HG02678 (cell line): ENCODE results near the gene CCDC68.
A peak's percentile ranks its signal among the peaks of the same experiment; 100 is the strongest.

Experiments
- ATAC-seq: cut with Tn5 transposase; IDR thresholded peaks from one replicate; pipeline ENCODE4 v1.9.1; 2021; ENCODE audit warnings: mild to moderate bottlenecking, moderate library complexity; ENCODE audit not compliant: unreplicated experiment

CCDC68 gene

GRCh38 chr18:54961868-54962267 lies 2.6 kb upstream of the CCDC68 start:
- ATAC-seq: no peak

DNA sequence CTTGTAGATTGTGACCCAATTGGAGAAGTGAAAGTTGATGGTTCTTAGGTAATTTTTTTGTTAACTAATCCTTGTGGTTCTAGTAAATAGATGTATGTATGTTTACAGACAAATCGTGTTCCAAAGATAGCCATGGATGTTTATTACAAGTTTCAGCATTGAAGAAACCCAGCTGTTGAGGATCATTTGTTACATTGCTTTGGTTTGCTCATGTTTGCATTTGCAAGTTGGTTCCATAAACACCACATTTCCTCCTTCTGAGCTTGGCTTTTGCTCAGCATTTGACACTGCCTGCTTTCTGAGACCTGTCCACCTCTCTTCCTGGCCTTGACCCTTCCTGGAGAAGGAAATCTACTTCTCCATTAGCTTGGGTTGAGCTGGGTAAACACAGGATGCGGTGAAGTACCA lies 1.8 kb upstream of the CCDC68 start:
- no peak for ATAC-seq

- ATAC-seq: no peak
Observed at GRCh38 chr18:54960197-54960596, 936 bp upstream of the CCDC68 start.

DNA sequence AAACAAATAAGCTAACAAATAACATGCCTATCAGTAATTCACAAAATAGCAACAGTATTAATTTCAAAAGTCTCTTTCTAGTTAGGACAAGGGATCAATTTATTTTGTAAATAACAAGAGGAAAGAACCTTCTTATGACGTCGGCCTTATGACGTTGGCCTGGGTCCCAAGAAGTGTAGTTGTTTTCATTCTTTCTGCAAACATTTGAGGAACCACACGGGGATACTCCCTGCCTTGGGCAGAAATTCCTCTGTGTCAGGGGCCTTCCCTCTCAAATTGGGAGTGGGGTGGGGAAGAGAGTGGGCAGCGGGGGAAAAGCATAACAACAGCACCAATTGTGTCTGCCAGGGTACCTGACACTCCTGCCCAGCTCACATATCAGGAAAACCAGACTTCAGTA lies 1.3 kb downstream of the CCDC68 start:
- ATAC-seq: no peak

GRCh38 chr18:54957296-54957832 lies 1.9 kb downstream of the CCDC68 start:
- ATAC-seq: no peak

- ATAC-seq: no peak
Observed at GRCh38 chr18:54956506-54956905, 2.8 kb downstream of the CCDC68 start.

- no peak for ATAC-seq
Observed at GRCh38 chr18:54952026-54952425, 7.2 kb downstream of the CCDC68 start.

GRCh38 chr18:54950221-54950620 lies 9.0 kb downstream of the CCDC68 start:
- no peak for ATAC-seq

- ATAC-seq: no peak
Observed at GRCh38 chr18:54949588-54949987, 9.7 kb downstream of the CCDC68 start.

DNA sequence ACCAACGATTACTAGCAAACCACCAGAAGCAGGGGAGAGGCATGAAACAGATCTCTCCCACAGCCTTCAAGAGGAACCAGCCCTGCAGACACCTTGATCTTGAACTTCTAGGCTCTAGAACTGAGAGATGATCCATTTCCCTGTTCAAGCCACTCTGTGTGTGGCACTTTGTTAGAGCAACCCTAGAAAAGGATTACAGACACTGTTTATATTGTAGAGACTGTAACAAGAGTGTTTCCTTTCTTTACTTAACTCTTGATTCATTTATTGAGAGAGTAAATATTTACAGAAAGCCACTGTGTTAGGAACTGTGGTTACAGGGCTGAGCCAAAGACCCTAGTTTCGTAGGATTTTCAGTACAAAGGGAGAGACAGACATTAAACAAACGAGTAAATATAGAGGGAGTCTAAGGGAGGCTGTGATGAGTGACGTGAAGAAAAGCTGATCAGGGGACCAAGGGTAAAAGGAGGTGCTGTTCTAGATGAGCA lies 10.9 kb downstream of the CCDC68 start:
- ATAC-seq: no peak

GRCh38 chr18:54947091-54947490 lies 12.2 kb downstream of the CCDC68 start:
- no peak for ATAC-seq

DNA sequence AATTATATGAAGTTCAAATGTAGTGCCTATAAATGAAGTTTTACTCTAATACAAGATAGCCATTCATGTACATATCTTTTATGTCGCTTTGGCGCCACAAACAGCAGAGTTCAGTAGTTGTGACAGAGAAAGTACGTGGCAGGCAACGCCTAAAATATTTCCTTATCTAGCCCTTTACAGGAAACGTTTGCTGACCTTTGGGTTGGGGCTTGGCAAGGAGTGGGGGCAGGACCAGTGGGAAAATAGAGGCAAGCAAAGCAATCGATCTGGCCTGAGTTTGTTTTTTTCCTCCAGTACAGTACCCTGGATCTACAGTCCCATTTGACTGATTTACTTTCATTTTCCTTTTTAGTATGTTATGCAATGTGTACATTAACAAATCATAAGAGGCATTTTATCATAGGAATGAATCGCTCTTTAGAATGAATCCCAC lies 13.1 kb downstream of the CCDC68 start:
- peak; percentile 93 for ATAC-seq

DNA sequence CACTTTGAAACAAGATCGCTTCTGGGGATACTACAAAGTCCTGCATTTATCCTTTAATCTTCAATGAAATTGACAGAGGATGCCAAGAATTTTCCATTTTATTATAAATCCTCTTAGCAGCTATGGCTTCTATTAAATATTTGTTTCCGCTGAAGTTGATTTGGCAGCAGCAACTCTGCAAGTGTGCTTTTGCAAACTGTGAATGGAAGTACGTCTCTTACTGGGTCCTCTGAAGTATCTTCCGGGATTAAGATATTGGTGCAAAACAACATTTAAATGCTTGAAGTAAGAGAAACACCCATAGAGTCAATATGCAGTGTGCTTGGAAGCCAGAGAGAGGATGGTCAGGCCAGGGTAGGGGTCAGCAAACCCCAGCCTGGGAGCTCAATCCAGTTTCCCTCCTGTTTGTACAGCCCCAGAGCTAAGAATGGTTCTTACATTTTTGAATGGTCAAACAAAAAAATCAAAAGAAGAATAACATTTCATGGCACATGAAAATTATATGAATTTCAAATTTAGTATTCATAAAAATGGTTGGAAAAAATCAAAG lies 13.6 kb downstream of the CCDC68 start:
- ATAC-seq: no peak

DNA sequence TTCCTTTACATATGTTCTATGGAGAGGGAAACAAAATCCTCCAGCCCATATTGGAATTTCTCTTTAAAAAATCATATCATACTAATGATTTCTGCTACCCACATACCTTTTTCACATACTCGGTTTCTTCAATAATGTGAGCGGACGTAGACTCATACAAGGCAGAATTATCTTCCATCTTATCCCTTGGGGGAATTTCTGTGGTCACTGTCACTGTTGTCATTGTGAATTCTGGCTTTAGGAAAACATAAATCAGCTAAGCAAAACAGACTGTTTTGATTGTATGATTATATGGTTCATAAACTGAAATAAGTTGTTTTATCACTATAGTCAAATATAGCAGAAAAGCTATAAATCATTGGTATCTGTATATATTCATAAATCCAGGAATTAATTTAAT lies 16.7 kb downstream of the CCDC68 start:
- ATAC-seq: no peak

GRCh38 chr18:54942144-54942543 lies 17.1 kb downstream of the CCDC68 start:
- ATAC-seq: no peak

DNA sequence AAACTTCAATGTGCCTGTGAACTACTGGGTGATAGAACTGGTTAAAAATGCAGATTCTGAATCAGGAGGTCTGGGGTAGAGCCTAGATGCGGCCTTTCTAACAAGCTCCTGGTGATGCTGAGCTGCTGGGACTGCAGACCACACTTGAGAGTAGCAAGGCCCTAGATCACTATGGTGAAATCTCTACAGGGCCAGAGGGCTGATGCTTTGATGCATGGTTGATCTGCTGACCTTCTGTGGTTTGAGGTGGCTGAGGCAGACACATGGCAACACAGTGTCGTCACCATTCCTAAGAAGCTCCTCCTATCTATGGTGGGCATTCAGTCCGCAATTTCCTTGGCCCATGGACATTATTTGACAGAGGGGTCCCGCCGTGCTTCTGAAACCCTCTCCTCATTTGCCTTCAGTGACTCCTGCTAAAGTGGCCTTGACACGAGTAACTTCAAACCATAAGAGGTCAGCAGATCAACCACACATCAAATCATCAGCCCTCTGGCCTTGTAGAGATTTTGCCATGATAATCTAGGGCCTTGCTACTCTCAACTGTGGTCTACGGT lies 19.8 kb downstream of the CCDC68 start:
- no peak for ATAC-seq

- ATAC-seq: no peak
Observed at GRCh38 chr18:54938506-54938905, 20.8 kb downstream of the CCDC68 start.

GRCh38 chr18:54932472-54932871 lies 26.8 kb downstream of the CCDC68 start:
- ATAC-seq: no peak

DNA sequence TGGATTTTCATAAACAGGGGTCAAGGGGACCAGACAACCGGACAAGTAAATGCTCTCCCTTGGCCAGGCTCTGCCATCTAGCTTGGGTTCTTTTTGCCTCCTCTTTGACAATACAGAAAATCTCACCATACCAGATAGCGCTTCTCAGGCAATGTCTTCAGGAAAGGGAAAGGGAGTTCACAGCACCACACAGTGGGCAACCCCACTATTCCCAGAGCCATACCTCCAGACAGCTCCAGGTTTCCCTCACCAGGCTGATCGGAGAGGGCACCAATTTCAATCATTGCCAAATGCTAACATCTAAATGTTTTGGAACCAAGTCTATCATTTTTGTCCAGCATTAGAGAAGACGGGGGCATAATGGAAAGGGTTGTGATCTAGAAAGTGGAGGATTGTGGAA lies 28.1 kb downstream of the CCDC68 start:
- no peak for ATAC-seq

DNA sequence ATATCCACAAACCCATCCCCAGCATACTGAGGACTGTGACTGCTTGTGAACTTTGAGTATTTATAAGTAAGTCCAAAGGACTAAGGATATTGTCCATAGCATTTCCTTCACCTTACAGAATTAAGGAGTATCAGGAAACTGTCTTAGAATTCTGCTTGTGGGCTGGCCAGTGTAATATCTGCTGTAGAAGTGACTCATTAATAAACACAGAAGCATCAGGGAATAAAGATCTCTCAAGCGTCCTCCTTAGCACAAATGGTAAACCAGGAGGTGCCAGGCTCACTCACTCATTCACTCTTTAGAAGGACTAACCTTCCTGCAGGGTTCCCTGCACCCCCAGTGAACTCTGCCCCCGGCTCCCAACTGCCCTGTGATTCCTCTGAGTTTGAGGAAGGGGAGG lies 31.0 kb downstream of the CCDC68 start:
- ATAC-seq: no peak

- no peak for ATAC-seq
Observed at GRCh38 chr18:54926593-54927325, 32.5 kb downstream of the CCDC68 start.

DNA sequence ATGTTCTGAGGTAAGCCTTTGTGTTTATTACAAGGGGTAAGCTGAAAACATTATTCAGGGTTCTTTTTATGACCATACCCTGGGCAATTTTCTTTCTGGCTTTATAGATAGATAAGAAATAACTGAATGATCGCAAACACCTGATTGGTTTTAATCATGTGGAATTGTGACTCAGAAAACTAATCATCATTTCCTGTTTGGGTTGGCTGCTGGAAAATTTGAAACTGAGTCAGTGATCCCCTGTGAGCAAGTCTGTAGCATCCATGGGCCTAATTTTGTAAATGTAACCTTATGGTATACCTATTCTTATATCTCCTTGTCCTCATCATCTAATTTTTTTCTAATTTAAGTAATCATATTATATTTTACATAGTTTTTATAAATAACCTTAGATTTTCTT lies 34.3 kb downstream of the CCDC68 start:
- no peak for ATAC-seq
